HG03342 (cell line): Measurements from ENCODE around the gene RTN4RL2.
A peak's percentile ranks its signal among the peaks of the same experiment; 100 is the strongest.

Source experiments
- ATAC-seq: cut with Tn5 transposase; IDR thresholded peaks from one replicate; pipeline ENCODE4 v1.9.1; 2021; ENCODE audit warnings: mild to moderate bottlenecking, moderate library complexity; ENCODE audit not compliant: unreplicated experiment

RTN4RL2 gene

DNA sequence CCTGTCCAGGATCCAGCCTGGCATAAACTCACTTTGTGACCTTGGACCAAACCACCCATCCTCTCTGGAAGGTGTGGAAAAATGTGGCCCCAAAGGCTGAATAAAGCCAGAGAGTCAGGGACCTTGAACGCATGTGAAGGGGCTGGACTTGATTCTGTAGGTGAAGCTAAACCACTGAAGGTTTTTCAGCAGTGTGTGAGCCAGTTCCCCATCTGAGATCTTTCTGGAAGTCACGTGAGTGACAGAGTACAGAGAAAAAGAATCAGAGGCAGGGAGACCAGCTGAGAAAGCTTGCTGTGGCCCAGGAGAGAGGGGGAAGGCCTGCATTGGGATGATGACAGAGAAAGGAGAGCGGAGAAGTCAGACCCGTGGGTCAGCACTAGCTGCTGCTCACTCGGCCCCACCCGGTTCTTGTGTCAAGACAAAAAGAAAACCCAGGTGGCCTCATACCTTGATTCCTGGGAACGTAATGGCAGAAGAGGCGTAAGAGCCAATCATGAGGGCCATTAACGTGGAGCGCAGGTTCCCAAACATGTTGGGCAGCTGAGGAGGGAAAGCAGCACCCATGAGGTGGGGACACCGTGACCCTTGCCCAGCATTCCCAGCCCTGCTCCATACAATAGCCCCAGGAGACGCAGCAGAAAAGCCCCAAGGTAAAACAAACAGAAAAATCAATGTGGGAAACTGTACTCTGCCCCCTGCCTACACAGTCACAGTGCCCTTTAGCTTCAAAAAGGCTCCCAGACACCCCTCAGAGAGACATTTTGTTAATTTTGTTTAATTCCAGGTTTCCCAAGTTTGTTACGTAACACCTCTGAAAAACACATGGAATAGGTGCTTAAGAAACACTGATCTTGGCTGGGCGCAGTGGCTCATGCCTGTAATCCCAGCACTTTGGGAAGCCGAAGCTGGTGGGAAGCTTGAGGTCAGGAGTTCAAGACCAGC is 37.2 kb downstream of the RTN4RL2 start:
- ATAC-seq = no peak

DNA sequence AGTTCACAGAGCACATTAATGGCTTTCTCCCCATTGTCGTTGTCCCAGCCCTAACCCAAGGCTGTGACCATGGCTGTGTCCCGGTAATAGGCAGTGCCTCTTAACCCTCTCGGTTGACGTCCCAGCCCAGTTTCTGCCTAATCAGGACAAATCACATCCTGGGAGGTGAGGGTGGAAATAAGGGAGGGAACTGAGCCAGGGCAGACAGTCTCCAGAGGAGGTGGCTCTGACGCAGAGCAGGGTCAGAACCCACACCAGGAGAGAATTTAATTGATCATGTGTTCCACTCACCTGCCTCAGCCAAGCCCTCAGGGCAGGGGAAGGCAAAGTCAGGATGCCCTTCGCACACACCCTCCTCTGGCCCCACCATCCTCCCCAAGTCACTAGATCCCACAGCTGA is 38.2 kb downstream of the RTN4RL2 start:
- no peak for ATAC-seq

DNA sequence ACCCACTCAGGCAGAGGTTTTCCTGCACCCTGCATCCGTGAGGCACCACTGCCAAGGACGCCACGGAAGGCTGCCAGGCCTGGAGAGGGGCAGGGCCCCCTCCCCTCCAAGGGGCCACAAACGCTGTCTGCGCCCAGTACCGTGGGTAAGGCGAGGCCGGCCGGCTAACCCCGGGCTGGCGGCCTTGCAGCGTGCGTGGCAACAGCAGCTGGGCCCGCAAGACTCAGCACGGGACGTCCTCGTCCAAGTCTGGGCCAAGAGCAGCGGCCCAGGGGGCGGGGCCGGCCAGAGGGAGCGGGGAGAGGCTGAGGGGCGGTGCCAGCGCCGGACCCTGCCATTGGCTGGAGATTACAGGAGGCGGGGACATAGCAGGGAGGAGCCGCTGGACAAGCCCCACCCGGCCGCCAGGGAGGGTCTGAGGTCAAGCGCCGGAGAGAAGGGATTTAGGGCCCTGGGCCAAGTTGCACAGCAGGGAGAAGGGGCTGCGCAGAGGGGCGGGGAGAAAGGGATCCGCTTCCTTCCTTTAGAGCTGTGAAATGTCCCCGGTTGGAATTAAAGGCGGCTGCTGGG is 39.2 kb downstream of the RTN4RL2 start:
- ATAC-seq = peak; percentile 99

DNA sequence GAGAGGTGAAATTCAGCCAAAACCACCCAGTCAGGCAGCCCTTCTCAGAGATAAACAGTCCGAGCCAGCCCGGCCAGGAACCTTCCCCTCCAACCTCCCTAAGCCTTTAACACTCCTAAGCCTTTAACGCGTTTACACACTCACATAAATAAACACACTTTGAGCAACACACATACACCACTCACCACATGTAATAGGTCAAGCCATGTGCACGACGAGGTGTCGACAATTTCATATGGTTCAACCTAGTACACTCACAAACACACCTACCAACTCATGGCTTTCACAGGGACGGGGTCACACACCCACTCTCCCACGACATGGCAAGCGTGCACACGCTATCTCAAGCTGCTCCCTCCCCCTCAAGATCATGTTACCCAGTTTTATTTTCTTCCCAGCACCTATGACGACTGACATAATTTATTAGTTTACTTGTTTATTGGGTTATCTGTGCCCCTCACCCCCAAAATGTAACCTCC is 39.7 kb downstream of the RTN4RL2 start:
- ATAC-seq = no peak

DNA sequence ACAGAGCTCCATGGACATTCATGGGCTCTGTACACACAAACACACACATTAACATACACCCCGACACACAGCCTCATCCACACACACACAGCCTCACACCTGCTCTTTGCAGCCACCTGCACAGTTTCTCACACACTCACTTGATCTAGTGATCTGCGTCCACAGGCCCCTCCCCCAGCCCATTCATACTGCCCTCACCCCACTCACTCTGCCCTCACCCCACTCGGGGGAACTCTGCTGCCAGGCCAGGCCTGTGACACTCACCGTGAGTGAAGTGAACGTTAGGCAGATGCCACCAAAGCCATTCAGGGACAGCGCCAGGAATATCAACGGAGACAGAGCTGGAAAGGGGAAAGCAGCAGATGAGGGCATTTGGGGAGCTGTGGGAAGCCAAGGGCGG is 40.2 kb downstream of the RTN4RL2 start:
- no peak for ATAC-seq

DNA sequence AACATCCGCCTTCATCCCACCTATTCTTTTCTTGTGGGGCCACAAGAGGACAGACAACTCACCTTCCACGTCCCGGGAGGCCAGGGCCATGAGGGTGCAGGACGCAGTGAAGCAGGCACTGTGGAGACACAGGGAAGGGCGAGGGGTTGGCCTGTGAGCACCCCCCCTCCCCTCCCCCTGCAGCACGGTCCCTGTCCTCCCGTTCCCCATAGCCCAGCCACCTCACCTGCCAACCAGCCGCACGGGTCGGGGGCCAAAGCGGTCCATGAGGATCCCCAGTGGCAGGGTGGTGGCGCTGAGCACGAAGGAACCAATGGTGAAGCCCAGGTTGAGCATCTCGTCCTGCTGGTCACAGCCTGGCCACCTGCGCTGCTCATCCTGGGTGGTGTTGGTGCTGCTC is 40.6 kb downstream of the RTN4RL2 start:
- ATAC-seq = no peak

DNA sequence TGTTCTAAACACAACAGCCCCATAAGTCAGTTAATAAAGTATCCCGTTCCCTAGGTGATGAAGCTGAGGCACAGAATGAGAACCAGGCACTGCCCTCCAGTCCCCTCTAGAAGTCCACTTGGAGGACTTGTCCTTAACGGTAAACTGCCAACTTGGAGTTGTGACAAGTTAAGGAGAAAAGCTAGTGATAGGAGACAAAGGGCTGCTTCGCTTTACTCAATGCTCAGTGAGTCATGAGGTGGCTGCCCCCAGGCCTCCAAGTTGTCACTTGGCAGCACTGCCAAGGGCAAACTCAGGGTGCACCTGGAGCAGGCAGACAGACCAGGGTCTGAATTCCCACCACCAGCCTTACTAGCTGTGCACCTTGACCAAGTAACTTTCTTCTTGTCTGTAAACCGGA is 41.6 kb downstream of the RTN4RL2 start:
- ATAC-seq = no peak

DNA sequence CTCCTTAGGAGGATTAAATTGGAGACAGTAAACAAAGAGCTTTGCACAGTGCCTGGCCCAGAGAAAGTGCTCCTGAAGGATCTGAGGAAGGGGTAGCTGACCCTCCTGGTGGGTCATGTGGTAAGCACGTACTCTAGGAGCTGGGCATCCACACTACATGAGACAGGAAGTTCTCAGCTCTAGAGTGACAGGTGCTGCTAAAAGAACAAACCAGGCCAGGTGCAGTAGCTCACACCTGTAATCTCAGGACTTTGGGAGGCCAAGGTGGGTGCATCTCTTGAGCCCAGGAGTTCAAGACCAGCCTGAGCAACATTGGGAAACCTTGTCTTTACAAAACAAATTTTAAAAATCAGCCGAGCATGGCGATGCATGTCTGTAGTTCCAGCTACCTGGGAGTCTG is 42.0 kb downstream of the RTN4RL2 start:
- ATAC-seq = no peak

DNA sequence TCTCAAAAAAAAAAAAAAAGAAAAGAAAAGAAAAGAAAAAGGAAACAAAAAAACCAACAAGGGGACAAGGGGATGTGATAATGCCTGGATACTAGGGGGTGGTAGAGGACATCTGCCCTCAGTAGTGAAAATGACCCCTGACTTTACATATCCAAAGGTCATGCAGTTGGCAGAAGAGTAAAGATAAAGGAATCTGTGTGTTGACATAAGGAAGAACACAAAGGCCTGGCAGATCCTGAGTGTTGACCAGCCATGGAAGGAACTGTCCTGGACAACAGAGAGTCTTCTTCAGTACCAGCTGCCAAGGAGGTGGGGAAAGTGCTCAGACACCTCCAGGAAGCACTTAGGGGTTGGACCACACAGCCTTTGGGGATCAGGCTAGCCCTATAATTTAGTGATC is 42.5 kb downstream of the RTN4RL2 start:
- ATAC-seq = no peak

DNA sequence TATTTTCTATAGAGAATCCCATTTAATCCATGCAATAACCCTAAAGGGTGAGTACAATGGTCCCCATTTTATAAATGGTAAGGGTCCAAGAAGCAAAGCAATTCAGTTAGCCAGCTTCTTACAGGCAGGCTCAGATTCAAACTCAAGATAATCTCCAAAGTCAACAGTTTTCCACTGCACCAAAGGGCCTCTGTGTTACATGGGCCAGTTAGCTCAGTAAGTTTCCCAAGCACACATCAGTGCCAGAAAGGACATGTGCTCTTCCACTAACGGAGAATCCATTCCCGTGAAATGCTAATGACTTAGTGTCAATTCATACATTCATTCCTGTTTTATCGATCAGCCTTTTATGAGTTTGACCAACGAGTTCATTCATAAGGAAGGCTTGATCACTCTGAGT is 44.2 kb downstream of the RTN4RL2 start:
- no peak for ATAC-seq

DNA sequence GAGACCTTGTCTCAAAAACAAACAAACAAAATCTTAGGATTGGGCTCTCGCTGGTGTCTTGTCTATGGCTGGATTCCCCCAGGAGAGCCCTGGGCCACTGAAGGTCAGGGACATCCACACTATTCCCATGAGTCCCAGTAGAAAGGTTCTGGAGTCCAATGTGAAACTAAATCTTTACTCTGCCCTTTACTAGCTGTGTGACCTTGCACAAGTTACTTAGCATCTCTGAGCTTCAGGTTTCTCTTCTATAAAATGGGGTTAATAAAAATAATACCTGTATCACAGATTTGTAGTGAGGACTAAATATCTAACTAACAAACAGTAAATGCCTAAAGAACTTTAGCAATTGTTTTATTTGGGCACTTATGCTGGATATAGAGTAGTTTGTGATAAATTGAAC is 46.2 kb downstream of the RTN4RL2 start:
- ATAC-seq = no peak

DNA sequence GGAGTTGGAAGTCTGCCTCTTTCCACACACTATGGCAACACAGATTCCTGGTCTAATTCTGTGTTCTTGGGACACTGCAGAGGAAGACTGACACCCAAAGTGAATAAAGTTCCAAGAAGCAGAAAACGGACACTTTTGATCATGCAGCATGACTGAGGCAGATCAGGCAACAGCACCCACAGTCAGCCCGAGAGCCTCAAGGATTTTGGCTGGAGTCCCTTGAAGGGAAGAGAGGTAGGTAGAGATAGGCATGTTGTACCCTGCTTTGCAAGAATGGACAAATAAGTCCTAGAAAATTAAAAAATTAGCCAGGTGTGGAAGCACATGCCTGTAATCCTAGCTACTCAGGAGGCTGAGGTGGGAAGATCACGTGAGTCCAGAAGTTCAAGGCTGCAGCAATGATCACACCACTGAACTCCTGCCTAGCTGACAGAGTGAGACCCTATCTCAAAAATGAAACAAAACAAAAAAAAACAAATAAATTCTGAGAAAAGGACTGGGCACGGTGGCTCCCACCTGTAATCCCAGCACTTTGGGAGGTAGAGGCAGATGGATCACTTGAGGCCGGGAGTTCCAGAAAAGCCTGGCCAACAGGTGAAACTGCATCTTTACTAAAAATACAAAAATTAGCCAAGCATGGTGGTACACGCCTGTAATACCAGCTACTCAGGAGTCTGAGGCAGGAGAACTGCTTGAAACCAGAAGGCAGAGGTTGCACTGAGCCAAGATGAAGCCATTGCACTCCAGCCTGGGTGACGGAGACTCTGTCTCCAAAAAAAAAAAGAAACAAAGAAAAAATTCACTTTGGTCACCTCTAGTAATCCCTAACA is 48.2 kb downstream of the RTN4RL2 start:
- ATAC-seq = no peak

DNA sequence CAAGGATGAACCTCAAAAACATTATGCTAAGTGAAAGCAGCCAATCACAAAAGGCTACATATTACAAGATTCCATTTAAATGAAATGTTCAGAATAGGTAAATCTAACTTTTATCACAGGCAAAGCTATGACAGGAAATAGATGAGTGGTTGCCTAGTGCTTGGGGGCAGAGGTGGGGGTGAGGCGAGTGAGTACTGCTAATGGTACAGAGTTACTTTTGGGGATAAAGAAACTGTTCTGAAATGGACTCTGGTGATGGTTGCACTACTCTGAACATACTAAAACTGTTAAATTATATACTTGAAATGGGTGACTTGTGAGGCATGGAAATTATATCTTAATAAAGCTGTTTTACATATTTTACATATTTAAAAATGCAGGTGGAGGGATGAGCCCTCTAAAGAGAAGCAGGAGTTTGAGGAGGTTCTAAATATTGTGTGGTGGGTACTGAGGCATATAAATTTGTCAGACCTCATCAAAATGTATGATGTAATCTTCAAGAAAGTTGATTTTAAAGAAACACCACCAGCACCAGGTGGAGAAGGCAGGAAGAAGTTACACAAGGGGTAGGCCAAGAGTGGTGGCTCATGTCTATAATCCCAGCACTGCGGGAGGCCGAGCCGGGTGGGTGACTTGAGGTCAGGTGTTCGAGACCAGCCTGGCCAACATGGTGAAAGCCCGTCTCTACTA is 51.6 kb downstream of the RTN4RL2 start:
- ATAC-seq = no peak

DNA sequence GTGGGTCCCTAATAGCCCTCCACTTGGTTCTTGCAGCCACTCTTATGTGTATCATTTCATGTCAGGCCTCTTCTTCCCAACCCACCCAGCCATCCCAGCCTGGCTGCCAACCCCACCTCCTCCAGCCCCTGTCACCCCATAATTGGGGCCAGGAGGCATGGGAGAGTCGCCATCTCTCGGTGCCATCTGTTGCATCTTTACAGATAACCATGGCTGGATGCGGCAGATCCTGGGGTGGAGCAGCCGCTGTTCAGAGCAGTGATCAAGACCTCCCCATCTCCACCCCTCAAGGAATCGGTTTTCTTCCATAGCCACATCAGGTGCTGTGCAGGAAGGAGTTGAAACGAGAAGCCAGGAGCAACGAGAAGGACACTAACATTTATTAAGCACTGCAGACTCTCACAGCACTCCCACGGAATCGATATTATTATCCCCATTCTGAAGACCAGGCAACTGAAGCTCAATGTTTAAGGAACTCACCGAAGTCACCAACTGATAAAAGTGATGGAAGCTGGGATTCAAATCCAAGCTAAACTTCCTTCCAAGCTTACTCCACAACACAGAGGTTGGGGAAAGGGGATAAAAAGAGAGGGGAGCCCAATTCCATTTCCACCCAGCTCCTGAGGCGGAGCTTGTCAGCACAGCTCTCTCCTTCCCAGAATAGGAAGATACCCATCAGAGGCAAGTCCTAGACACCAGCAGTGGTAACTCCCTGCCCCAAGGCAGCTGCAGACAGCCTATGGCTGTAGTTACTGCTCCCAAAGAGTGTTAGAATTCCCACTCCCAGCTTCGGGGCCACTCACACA is 52.5 kb downstream of the RTN4RL2 start:
- ATAC-seq = no peak

DNA sequence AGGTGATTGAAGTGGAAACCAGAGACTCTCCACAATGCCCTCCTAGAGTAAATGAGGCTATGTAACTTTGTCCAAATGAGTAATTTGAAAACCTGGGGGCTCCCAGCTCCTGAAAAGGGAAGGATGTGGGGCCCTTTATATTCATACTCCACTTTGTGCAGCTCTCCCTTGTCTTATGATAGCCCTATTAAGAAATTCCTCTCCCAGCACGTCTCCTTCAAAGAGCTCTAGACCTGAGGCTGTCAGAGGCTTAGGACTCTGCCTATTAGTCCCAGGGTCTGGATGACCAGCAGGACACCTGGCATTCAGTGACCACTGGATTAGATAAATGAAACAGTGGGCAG is 53.1 kb downstream of the RTN4RL2 start:
- no peak for ATAC-seq

DNA sequence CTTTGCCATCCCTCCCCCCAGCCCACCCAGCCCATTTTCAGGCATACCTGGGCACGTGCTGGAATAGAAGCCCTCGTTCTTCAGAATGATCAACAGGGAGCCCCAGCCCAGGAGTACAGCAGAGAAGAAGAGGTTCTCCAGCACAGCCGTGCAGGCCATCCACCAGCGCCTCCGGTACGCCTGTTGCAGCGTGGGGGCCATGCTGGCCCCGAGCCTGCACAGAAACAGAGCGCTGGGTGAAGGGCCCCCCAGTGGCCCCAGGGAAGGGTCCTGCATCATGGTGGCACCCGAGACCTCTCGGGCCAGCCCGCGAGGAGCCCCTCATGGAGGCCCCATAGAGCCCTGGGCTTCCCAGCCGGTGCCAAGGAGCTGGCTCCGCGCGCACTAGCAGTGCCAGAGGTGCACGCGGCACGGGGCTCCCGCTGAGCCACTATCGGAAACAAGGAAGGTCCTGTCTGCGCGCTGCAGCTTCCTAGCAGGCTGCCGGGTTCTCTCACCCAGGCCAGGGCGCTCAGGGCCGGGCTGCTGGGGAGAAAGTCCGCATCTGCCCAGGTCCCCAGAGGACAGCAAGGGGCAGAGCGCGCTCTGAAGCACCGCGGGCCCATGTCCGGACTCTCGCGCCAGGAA is 53.7 kb downstream of the RTN4RL2 start:
- no peak for ATAC-seq

DNA sequence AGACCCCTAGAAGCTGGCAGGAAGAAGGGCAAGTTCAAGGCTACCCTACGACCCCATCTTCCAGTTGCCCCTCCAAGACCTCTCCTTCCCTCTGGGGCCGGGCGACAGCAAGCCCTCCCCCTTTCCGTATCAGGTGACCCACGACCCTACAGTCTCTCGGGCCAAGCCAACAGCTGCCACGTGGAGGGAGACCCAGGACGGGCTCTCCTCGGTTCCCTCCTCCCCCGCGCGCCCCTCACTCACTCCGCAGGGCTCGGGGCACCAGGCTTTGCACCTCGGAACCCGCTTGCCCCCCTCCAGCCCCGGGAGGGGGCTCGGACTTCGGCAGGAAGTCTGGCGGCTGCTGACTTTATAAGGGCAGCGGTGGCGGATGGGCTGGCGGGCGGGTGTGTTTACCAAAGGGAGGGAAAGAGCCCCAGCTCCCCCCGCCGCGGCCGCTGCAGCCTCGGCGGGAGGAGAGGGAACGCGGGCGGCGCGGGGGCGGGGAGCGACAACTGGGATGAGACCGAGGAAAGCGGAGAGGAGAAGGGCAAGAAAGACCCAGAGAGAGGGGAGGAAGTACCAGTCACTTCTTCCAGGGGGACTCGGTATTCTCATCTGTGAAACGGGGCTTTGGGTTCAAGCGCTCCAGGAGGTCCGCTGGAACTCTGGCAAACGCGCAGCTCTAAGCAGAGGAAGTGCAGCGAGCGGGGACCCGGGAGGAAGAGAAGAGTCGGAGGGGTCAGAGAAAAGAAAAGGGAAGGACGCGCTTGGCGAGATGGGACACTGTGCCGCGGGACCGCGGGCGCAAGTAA is 54.4 kb downstream of the RTN4RL2 start:
- no peak for ATAC-seq

DNA sequence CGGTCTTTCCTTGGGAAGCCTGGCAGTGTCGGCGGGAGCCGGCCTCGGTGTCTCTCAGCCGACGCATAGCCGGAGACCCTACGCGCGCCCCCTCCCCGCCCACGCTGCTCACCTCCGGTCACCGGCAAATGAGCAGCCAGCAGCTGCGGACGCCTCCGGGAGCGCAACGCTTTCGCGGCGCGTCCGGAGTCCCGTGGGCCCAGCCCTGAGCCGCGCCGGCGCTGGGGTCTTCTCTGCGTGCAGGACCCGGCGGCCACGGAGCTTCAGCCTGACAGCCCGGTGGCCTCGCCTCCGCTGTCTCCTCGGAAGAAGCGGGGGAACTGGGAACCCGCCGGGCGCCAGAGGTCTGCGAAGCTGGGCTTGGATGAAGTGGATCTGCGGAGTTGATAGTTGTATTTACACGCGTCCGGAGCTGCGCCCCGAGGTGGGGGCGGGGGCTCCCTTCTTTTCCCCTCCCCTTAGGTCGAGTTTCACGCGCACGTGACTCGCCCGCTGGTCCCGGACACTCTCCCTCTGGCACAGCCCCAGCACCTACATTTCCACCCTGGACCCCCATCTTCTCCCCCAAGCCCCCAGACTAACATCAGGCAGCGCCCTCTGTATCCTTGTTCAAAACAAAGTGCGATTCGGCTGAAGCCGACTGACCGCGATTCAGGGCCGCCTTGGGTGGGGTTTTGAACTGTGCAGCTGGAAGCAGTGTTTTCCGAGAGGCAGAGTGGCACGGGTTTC is 55.2 kb downstream of the RTN4RL2 start, which contains the start of gene SLC43A1:
Gene SLC43A1, minus strand, starts transcription at position 371 of the 729 bp plus-strand sequence. CDS start 1,591 bp downstream, outside the sequence.
- no peak for ATAC-seq
